Liver (tissue), 3 donors: ENCODE data around the gene ABRACL.

Experiments used
- ATF3 ChIP-seq: IDR thresholded peaks from 2 replicates; pipeline ENCODE4 v1.6.1; 2016; ENCODE audit warnings: antibody characterized with exemption
- EGR1 ChIP-seq, 2 donors: IDR thresholded peaks; 2 replicates each; pipeline ENCODE4 v1.6.1; 2016 to 2018; ENCODE audit warnings: antibody characterized with exemption in 2 of 2, low read depth in 2 of 2
- RAD21 ChIP-seq, 2 donors: IDR thresholded peaks; 2 replicates each; pipeline ENCODE4 v1.6.1; 2016; ENCODE audit warnings: antibody characterized with exemption in 2 of 2, mild to moderate bottlenecking in 2 of 2
- REST ChIP-seq: IDR thresholded peaks from 2 replicates; pipeline ENCODE4 v1.6.1; 2016; ENCODE audit warnings: antibody characterized with exemption, mild to moderate bottlenecking
- SP1 ChIP-seq: IDR thresholded peaks from 2 replicates; pipeline ENCODE4 v1.6.1; 2018; ENCODE audit warnings: antibody characterized with exemption, mild to moderate bottlenecking
- TF ChIP-seq, protein P1 (sequence below): fragments of 150-350 bp; IDR thresholded peaks from 2 replicates; pipeline ENCODE4 v1.5.1; 2017; ENCODE audit warnings: improper control_type of control experiment, low read depth, low read length; ENCODE audit not compliant: missing input control
- donor health status: healthy.
- donor health status: healthy.

GRCh38 chr6:138991206-138991605 is 37.3 kb upstream of the ABRACL start:
- TF ChIP-seq, protein P1, sequence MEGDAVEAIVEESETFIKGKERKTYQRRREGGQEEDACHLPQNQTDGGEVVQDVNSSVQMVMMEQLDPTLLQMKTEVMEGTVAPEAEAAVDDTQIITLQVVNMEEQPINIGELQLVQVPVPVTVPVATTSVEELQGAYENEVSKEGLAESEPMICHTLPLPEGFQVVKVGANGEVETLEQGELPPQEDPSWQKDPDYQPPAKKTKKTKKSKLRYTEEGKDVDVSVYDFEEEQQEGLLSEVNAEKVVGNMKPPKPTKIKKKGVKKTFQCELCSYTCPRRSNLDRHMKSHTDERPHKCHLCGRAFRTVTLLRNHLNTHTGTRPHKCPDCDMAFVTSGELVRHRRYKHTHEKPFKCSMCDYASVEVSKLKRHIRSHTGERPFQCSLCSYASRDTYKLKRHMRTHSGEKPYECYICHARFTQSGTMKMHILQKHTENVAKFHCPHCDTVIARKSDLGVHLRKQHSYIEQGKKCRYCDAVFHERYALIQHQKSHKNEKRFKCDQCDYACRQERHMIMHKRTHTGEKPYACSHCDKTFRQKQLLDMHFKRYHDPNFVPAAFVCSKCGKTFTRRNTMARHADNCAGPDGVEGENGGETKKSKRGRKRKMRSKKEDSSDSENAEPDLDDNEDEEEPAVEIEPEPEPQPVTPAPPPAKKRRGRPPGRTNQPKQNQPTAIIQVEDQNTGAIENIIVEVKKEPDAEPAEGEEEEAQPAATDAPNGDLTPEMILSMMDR, result no peak
- no peak for TF ChIP-seq RAD21 (IDR thresholded peaks at IDR 0.05)
- no peak for TF ChIP-seq REST
- no peak for TF ChIP-seq EGR1 (IDR thresholded peaks at IDR 0.05; ENCODE audit: low read depth in 2 of 2)
- no peak for TF ChIP-seq ATF3
- TF ChIP-seq SP1, result no peak
